Measurements from ENCODE around the gene BLZF1.
"Not testable (repeated sequence)": the region's sequence is repeated elsewhere in the genome, so short reads cannot be mapped to it uniquely, and the experiment has no call there.

Gene BLZF1

DNA sequence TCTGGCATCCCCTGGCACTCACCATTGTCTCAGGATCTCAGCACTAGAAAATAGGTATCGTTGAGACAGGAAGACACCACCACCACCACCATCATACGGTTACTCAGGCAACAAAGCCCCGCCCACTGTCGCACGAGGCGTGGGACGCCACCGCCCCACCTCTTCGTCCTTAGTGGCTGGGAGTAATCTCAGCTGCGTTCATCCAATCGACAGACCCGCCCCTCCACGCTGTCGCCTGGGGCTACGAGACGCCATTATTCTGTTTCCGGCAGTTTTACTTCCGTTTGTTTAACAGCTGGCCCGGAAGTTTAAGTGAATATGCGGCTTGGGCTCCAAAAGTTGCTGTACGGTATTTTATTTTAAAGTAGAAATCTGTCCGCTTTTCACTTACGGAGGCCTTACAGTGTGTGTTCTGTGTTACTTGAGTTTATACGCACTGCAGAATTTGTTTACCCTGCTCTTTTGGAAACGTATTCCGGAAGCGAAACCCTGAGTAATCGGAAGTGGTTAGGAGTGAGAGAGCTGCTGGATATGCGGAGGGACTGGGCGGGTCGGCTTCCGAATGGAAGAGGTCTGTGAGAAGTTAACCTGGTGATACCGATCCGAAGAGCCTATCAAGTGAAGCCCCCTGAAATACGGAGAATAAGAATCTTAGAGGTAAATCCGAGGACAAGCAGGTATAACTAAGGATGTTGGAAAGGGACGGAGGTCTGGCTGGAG is at the start of gene BLZF1, which contains the start of gene NME7:
Gene BLZF1 (plus strand): TSS at position 510 of the 720 bp plus-strand sequence. CDS start 1,328 bp downstream, outside the sequence.
Gene NME7 (minus strand): TSS at position 112 of the 720 bp plus-strand sequence. CDS start 87 bp downstream, at position 25.
- H3K27ac ChIP-seq: peak within 1 kb of the TSS; percentile 94
- peak; percentile 89 for DNase-seq (ENCODE audit: low read depth, low spot score)

- no peak for DNase-seq (ENCODE audit: low read depth, low spot score)
Measured at GRCh38 chr1:169318536-169319244, 49.3 kb upstream of the BLZF1 start.

GRCh38 chr1:169321539-169321938 is 46.5 kb upstream of the BLZF1 start:
- peak; percentile 20 for DNase-seq (ENCODE audit: low read depth, low spot score)
- H3K27ac ChIP-seq: no peak overlapping the region

More at GRCh38 chr1:169318536-169319244, 49.3 kb upstream of the BLZF1 start:
- no peak overlapping the region for H3K27ac ChIP-seq

DNA sequence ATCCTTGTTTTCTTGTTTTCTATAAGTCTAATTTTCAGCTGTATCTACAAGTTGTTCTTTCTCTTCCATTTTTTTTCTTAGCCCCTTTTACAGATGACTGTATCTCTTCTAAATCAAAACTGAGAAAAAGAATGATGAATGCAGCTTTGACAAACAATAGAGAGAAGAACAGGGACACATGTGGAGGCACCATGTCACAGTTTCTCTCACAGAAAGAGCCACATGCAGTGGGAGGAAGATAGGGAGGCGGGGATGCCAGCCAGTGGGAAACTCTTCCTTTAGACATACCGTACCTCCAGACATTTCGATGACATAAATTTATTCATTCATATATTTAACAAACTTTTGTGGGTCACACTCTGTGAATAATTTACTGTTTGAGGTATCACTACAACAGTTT is 45.9 kb upstream of the BLZF1 start:
- no peak overlapping the region for H3K27ac ChIP-seq
- no peak for DNase-seq (ENCODE audit: low read depth, low spot score)

DNA sequence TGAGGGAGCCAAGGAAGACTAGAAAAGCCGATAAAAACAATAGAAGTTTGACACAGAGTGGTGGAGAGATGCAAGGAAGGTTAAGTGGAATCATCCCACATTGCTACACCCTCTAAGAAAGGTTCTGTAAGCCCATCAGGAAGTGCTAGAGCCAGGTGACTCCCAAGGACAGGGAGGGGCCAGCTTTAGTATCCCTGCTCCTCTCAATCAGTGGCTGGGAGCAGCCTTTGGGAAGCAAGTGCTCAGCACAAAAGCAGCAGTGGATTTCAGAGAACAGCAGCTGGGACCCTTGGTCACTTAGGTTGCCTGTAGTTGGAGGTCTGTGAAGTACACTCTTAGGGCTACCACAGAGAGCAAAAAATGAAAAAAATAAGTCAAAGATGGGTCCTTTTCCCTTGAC is 42.9 kb upstream of the BLZF1 start:
- no peak overlapping the region for H3K27ac ChIP-seq
- no peak for DNase-seq (ENCODE audit: low read depth, low spot score)

DNA sequence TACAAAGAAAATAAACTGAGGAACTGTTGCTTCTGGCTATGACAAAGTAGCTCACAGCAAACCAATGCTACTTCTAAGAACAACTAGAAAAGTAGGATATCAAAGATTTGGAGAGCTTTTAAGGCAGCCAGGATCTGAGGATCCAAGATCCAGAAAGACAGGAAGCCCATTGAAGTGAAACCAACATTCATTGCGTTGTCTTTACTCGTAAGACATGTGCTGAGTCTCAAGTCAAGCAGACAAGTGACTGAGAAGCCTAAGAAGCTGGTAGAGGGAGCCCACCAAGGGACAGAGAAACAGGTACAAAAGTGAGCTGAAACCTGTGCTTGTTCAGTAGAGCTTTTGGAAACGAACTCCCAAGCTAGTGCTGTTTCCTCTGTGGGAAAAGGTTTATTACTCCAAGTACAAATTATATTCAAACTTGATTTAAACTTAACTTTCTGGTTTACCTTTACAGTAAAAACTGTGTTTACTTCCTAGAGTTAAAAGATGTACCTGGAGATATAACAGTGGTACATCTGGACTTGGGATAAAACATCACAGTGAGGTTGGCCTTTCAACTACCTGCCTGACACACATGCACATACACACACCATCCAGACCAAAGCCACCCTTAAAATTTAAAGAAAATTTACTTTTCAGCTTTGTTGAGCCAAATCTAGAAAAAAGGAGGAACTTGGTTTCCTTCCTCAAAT is 41.6 kb upstream of the BLZF1 start:
- no peak overlapping the region for H3K27ac ChIP-seq
- no peak for DNase-seq (ENCODE audit: low read depth, low spot score)

- no peak for DNase-seq (ENCODE audit: low read depth, low spot score)
- no peak overlapping the region for H3K27ac ChIP-seq
Measured at GRCh38 chr1:169326956-169327268, 41.1 kb upstream of the BLZF1 start.

DNA sequence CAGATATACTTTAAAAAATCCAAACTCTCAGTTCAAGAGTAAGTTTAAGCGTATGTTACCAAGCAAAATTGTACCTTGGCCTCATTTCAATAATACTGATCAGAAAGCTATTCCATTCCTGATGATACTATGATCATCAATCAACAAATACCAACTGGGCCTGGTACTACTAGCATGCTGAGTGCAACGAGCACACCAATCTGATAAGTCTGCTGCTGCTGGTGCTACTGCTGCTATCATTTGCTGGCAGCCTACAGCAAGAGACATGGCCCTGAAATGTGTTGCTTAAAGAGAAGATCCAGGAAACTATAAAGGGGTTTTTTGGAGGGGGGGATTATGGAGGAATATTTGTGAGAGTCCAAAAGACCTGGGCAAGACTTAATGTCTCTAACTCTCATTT is 40.1 kb upstream of the BLZF1 start:
- no peak overlapping the region for H3K27ac ChIP-seq
- no peak for DNase-seq (ENCODE audit: low read depth, low spot score)

DNA sequence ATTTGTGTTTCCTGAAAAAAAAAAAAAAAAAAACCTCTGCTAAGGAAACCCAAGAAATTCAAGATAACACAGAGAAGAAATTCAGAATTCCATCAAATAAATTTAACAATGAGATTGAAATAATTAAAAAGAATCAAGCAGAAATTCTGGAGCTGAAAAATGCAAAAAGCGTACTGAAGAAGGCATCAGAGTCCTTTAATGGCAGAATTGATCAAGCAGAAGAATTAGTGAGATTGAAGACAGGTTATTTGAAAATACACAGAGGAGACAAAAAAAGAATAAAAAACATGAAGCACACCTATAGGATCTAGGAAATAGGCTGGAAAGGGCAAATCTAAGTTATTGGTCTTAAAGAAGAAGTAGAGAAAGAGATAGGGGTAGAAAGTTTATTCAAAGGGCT is 38.6 kb upstream of the BLZF1 start:
- DNase-seq (ENCODE audit: low read depth, low spot score): no peak
- H3K27ac ChIP-seq: no peak overlapping the region

- no peak overlapping the region for H3K27ac ChIP-seq
- no peak for DNase-seq (ENCODE audit: low read depth, low spot score)
Measured at GRCh38 chr1:169330927-169331326, 37.1 kb upstream of the BLZF1 start.

DNA sequence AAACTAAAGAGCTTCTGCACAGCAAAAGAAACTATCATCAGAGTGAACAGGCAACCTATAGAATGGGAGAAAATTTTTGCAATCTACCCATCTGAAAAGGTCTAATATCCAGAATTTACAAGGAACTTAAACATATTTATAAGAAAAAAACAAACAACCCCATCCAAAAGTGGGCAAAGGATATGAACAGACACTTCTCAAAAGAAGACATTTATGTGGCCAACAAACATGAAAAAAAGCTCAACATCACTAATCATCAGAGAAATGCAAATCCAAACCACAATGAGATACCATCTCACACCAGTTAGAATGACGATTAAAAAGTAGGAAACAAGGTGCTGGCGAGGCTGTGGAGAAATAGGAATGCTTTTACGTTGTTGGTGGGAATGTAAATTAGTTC is 33.3 kb upstream of the BLZF1 start:
- H3K27ac ChIP-seq; DNase-seq (ENCODE audit: low read depth, low spot score): not testable (repeated sequence)

DNA sequence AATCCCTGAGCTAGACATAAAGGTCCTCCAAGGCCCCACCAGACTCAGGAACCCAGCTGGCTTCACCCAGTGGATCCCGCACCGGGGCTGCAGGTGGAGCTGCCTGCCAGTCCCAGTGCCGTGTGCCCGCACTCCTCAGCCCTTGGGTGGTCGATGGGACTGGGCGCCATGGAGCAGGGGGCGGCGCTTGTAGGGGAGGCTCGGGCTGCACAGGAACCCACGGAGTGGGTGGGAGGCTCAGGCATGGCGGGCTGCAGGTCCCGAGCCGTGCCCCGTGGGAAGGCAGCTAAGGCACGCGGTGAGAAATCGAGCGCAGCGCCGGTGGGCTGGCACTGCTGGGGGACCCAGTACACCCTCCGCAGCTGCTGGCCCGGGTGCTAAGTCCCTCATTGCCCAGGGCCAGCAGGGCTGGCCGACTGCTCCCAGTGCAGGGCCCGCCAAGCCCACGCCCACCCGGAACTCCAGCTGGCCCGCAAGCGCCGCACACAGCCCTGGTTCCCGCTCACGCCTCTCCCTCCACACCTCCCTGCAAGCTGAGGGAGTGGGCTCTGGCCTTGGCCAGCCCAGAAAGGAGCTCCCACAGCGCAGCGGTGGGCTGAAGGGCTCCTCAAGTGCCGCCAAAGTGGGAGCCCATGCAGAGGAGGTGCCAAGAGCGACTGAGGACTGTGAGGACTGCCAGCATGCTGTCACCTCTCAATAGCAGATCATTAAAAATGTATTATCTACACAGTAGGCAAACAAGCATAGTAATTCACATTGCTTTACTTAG is 30.9 kb upstream of the BLZF1 start:
- not testable (repeated sequence) for DNase-seq (ENCODE audit: low read depth, low spot score); H3K27ac ChIP-seq

GRCh38 chr1:169338617-169339016 is 29.4 kb upstream of the BLZF1 start:
- DNase-seq (ENCODE audit: low read depth, low spot score): no peak
- H3K27ac ChIP-seq: no peak overlapping the region

DNA sequence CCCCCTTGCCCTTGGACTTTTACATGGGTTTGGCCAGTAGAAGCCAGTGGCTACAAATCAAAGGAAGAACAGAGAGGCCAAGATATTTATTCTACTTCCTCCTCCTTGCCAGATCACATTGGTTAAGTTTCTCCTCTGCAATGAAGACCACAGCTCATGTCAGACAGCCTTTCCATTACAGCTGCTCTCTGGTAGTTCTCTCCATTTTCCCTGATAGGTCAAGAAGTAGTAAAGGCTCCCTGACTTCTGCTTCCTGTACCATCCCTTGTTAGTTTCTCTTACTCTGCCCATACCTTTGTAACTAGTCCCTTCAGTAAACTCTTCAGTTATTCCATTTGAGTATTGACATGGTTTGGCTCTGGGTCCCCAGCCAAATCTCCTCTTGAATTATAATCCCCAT is 28.2 kb upstream of the BLZF1 start:
- no peak for DNase-seq (ENCODE audit: low read depth, low spot score)
- H3K27ac ChIP-seq: no peak overlapping the region

DNA sequence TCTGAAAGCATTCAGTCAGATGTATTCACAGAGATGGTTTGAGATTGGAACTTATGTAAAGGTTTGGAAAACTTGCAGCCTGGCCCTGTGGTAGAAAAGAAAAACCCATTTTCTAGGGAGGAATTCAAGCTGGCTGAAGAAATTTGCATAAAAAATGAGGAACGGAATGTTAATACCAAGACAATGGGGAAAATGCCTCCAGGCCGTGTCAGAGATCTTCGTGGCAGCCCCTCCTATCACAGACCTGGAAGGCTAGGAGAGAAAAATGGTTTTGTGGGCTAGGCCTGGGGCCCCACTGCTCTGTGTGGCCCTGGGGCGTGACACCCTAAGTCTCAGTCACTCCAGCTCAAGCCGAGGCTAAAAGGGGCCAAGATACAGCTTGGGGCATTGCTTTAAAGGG is 27.1 kb upstream of the BLZF1 start:
- no peak for DNase-seq (ENCODE audit: low read depth, low spot score)
- no peak overlapping the region for H3K27ac ChIP-seq

DNA sequence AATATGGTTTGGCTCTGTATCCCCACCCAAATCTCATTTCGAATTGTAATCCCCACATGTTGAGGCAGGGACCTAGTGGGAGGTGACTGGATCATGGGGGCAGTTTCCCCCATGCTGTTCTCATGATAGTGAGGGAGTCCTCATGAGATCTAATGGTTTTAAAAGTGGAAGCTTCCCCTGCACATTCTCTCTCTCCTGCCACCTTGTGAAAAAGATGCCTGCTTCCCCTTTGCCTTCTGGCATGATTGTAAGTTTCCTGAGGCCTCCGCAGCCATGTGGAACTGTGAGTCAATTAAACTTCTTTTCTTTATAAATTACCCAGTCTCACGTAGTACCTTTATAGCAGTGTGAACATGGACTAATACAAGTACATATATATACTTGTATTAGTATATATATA is 25.9 kb upstream of the BLZF1 start:
- H3K27ac ChIP-seq: not testable (repeated sequence)

DNA sequence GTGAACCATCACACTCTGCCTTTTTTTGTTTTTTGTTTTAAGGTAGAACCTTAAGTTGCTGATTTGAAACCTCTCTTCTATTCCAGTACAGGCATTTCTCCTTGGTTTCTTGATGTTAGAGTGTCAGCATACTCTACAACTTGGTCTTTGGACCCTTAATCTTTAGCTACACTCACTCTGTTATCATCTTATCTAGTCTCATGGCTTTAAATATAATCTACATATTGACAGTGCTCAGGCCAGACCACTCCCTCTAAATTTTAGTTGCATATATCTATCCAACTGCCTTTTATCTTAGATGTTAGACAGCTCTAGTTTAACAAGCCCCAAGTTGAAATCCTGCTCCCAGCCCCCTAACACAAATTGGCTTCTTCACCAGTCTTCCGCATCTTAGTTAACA is 22.5 kb upstream of the BLZF1 start:
- no peak overlapping the region for H3K27ac ChIP-seq
- no peak for DNase-seq (ENCODE audit: low read depth, low spot score)

More for the DNA sequence above, 25.9 kb upstream of the BLZF1 start:
- DNase-seq (ENCODE audit: low read depth, low spot score): not testable (repeated sequence)

DNA sequence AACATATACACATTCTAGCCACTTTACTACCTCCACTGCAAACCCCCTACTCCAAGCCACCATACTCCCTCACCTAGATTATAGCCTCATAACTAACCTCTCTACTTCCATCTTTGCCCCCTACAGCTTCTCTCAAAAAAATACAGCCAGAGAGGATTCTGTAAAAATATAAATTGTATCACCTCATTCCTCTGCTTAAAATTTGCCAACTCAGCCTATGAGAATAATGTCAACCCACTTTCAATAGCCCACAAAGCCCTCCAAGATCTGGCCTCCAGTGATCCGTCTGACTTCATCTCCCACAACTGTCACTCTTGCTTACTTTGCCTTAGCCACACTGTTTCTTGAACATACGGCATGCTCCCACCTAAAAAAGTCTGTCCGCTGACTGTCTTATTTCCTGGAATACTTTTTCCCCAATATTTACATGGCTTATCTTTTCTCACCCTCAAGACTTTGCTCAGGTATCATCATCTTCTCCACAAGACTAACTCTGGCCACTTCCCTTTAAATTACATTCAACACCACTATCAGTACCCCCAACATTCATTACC is 21.9 kb upstream of the BLZF1 start:
- no peak overlapping the region for H3K27ac ChIP-seq
- DNase-seq (ENCODE audit: low read depth, low spot score): no peak

DNA sequence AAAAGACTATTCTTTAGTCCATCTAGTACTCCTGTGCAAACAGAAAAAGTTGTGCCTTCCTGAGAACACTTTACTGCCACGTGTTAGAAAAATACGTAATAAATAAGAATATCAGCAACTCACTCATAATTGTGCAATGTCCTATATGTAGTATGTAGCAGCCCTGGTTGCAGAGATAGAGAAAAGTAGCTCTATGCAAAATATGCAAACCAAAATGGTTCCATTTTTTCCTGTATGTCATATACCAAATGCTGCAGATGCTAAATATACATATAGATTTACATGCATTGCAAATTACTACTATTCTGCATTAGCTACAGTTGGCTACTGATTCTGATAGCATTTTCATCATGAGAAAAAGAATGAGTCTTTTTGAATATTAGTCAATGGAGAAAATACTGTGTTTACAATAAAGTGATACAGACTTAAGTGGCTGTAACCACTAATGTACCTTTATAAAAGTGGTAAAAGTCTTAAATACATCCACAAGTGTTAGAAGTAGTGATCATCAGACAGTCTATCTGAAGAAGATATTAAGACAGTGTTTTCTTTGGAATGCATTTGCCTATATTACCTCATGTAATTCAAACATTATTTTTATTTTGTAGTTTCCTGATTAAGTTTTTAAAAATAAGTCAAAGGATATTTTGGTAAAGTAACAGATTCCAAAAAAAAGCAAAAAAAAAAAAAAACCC is 20.2 kb upstream of the BLZF1 start:
- no peak overlapping the region for H3K27ac ChIP-seq
- DNase-seq (ENCODE audit: low read depth, low spot score): no peak

Measured in epithelial cell of prostate (primary cell).